ENCODE data around the gene RAP1GAP. TPM values are rescaled to one million over a fixed set of nuclear protein-coding genes. Genes with fewer than 3 reads are reported as not detected.
A peak's percentile ranks its signal among the peaks of the same experiment; 100 is the strongest.

The RAP1GAP gene
- total RNA-seq, 2 experiments from 2014 or later, result 0.20 to 0.44 TPM

DNA sequence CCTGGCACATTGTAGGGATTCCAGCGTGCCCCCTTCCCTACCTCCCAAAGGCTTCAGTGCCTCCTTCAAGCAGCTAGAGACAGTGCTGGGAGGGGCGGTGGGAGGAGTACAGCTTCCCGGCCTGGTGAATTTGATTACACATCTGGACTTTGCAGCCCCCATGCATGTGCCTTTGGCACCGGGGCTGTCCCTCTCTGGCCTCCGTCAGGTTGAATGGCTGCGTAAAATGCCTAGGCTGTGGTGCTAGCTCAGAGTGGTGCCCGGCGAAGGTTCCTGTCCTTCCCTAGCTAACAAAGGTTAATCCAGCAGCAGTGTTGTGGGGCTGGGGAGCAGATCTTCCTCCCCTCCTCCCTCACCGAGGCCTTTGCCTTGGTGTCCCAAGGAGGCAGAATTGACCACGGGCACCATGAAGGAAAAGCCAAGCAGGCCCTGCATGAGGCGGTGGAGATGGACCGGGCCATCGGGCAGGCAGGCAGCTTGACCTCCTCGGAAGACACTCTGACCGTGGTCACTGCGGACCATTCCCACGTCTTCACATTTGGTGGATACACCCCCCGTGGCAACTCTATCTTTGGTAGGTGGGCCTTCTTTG, 93.7 kb downstream of the RAP1GAP start:
- H3K36me3 ChIP-seq (ENCODE audit: insufficient read depth, low read length), result no peaks in the 10 kb centered on the region
- H3K4me1 ChIP-seq (ENCODE audit: insufficient read depth, low read length), result no peaks in the 10 kb centered on the region
- H3K4me3 ChIP-seq (ENCODE audit: low read length), result no peak overlapping the region
- Mint-ChIP-seq H3K36me3 (ENCODE audit: low read depth) (no peaks in the 10 kb centered on the region), H3K27me3 (peaks cover 20% of the 10 kb centered on the region), H3K27ac (no peak overlapping the region), H3K4me3 (no peak overlapping the region), H3K4me1 (ENCODE audit: low read depth) (no peaks in the 10 kb centered on the region), H3K9me3 (no peaks in the 10 kb centered on the region)
- no peak overlapping the region for H3K27ac ChIP-seq (ENCODE audit: low read depth in 1 of 2, low read length in 2 of 2)
- intact Hi-C loops (cut with DNase I, micrococcal nuclease), result no loop called here
- POLR2A ChIA-PET, result no interaction called here
- ATAC-seq (ENCODE audit: poor library complexity) (no peak), DNase-seq (no peak)
- peaks cover 9 to 10% of the 10 kb centered on the region in 2 experiments for H3K27me3 ChIP-seq (ENCODE audit: control insufficient read depth in 1 of 2, insufficient read depth in 2 of 2, low read length in 2 of 2)
- CTCF ChIA-PET, result no interaction called here
- peaks cover 0 to 4% of the 10 kb centered on the region in 2 experiments for H3K9me3 ChIP-seq (ENCODE audit: control insufficient read depth in 1 of 2, insufficient read depth in 1 of 2, low read length in 2 of 2)
- TF ChIP-seq, protein P1, sequence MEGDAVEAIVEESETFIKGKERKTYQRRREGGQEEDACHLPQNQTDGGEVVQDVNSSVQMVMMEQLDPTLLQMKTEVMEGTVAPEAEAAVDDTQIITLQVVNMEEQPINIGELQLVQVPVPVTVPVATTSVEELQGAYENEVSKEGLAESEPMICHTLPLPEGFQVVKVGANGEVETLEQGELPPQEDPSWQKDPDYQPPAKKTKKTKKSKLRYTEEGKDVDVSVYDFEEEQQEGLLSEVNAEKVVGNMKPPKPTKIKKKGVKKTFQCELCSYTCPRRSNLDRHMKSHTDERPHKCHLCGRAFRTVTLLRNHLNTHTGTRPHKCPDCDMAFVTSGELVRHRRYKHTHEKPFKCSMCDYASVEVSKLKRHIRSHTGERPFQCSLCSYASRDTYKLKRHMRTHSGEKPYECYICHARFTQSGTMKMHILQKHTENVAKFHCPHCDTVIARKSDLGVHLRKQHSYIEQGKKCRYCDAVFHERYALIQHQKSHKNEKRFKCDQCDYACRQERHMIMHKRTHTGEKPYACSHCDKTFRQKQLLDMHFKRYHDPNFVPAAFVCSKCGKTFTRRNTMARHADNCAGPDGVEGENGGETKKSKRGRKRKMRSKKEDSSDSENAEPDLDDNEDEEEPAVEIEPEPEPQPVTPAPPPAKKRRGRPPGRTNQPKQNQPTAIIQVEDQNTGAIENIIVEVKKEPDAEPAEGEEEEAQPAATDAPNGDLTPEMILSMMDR (IDR thresholded peaks at IDR 0.05), result no peak

DNA sequence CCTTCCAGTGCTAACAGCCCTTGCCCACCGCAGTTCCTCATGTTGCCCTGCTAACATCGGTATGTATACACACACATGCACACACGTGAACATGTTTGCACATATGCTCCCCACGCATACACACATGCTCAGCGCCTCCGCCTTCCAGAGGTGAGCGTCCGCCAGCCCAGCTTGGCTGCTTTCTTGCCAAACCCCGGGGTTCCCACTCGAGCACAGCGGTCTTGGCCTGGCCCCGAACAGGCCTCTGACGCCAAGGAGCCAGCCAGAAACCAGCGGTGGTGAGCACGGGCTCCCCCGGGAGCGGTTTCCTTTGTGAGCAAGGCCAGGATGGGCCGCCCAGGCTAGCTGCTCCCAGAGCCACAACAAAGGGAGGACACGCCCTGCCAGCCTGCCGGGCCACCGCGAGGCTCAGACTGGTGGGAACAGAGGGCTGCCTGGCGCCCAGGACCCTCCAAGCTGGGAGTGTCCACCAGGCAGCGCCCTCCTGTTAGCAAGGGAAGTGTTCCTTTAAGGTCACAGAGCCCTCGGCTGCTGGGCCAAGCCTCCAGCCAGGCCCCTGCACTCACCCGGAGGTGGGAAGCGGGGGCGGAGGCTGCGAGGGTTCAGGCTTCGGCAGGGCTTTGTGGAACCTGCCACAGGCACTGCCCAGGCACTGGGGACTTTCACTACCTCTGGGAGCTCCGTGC, 94.5 kb downstream of the RAP1GAP start:
- Mint-ChIP-seq H3K4me1 (ENCODE audit: low read depth) (no peaks in the 10 kb centered on the region), H3K4me3 (no peak overlapping the region), H3K36me3 (ENCODE audit: low read depth) (no peaks in the 10 kb centered on the region), H3K27ac (no peak overlapping the region), H3K9me3 (no peaks in the 10 kb centered on the region), H3K27me3 (peaks cover 20% of the 10 kb centered on the region)
- TF ChIP-seq, protein P1 (IDR thresholded peaks at IDR 0.05), result no peak
- POLR2A ChIA-PET, result no interaction called here
- no peak for DNase-seq
- peaks cover 0 to 4% of the 10 kb centered on the region in 2 experiments for H3K9me3 ChIP-seq (ENCODE audit: control insufficient read depth in 1 of 2, insufficient read depth in 1 of 2, low read length in 2 of 2)
- intact Hi-C loops (cut with DNase I, micrococcal nuclease), result no loop called here
- no peak overlapping the region for H3K4me3 ChIP-seq (ENCODE audit: low read length)
- CTCF ChIA-PET, result no interaction called here
- peaks cover 9 to 10% of the 10 kb centered on the region in 2 experiments for H3K27me3 ChIP-seq (ENCODE audit: control insufficient read depth in 1 of 2, insufficient read depth in 2 of 2, low read length in 2 of 2)
- no peaks in the 10 kb centered on the region for H3K36me3 ChIP-seq (ENCODE audit: insufficient read depth, low read length)
- no peaks in the 10 kb centered on the region for H3K4me1 ChIP-seq (ENCODE audit: insufficient read depth, low read length)
- no peak for ATAC-seq (ENCODE audit: poor library complexity)
- no peak overlapping the region for H3K27ac ChIP-seq (ENCODE audit: low read depth in 1 of 2, low read length in 2 of 2)

DNA sequence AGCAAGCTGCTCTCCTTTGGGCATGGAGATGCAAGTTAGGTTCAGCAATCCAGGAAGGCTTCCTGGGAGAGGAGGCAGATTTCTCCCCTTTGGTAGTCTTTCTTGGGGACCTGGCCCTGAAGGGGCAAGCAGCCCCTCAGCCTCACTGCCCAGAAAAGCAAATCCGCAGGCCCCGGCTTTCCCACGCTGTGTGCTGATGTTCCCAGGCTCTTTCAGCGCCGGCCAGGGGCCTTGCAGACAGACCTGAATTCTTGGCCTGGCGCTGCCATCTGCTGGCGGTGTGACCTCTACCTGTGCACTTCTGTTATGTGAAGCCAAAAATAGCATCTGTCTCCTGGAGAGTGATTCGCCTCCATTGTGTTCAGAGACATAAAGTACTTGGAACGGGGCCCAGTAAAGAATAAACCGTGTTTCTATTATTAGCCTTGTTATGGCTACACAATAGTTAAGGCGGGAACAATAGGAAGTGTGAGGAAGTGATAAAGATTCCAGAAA, 95.1 kb downstream of the RAP1GAP start:
- Mint-ChIP-seq H3K4me3 (no peak overlapping the region), H3K27ac (no peak overlapping the region), H3K36me3 (ENCODE audit: low read depth) (no peaks in the 10 kb centered on the region), H3K4me1 (ENCODE audit: low read depth) (no peaks in the 10 kb centered on the region), H3K9me3 (no peaks in the 10 kb centered on the region), H3K27me3 (peaks cover 20% of the 10 kb centered on the region)
- intact Hi-C loops (cut with DNase I, micrococcal nuclease), result no loop called here
- no peaks in the 10 kb centered on the region for H3K4me1 ChIP-seq (ENCODE audit: insufficient read depth, low read length)
- POLR2A ChIA-PET, result no interaction called here
- CTCF ChIA-PET, result no interaction called here
- DNase-seq, result peak in 2 of 14 experiments; percentile 14 to 22
- no peak for ATAC-seq (ENCODE audit: poor library complexity)
- H3K4me3 ChIP-seq (ENCODE audit: low read length), result no peak overlapping the region
- H3K27ac ChIP-seq (ENCODE audit: low read depth in 1 of 2, low read length in 2 of 2), result no peak overlapping the region
- H3K27me3 ChIP-seq (ENCODE audit: control insufficient read depth in 1 of 2, insufficient read depth in 2 of 2, low read length in 2 of 2), result peaks cover 9 to 10% of the 10 kb centered on the region in 2 experiments
- H3K9me3 ChIP-seq (ENCODE audit: control insufficient read depth in 1 of 2, insufficient read depth in 1 of 2, low read length in 2 of 2), result peaks cover 0 to 4% of the 10 kb centered on the region in 2 experiments
- TF ChIP-seq, protein P1 (IDR thresholded peaks at IDR 0.05), result no peak
- H3K36me3 ChIP-seq (ENCODE audit: insufficient read depth, low read length), result no peaks in the 10 kb centered on the region

All from CD4-positive, alpha-beta T cell (primary cell).